Measurements from ENCODE around the gene CIAO1.

- TF ChIP-seq, protein P1, sequence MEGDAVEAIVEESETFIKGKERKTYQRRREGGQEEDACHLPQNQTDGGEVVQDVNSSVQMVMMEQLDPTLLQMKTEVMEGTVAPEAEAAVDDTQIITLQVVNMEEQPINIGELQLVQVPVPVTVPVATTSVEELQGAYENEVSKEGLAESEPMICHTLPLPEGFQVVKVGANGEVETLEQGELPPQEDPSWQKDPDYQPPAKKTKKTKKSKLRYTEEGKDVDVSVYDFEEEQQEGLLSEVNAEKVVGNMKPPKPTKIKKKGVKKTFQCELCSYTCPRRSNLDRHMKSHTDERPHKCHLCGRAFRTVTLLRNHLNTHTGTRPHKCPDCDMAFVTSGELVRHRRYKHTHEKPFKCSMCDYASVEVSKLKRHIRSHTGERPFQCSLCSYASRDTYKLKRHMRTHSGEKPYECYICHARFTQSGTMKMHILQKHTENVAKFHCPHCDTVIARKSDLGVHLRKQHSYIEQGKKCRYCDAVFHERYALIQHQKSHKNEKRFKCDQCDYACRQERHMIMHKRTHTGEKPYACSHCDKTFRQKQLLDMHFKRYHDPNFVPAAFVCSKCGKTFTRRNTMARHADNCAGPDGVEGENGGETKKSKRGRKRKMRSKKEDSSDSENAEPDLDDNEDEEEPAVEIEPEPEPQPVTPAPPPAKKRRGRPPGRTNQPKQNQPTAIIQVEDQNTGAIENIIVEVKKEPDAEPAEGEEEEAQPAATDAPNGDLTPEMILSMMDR (IDR thresholded peaks at IDR 0.05), result no peak
- no peak for TF ChIP-seq ZFX (IDR thresholded peaks at IDR 0.05; ENCODE audit: borderline replicate concordance)
Measured at GRCh38 chr2:96316999-96317398, 51.0 kb downstream of the CIAO1 start.
